Measurements from ENCODE around the gene SNAP29. TPM values are rescaled to one million over a fixed set of nuclear protein-coding genes. Genes with fewer than 3 reads are reported as not detected.
"Not testable (repeated sequence)": the region's sequence is repeated elsewhere in the genome, so short reads cannot be mapped to it uniquely, and the experiment has no call there.

The SNAP29 gene
- total and polyA plus RNA-seq, 8 donors = 6.6 to 16.1 (median 11.7) TPM

DNA sequence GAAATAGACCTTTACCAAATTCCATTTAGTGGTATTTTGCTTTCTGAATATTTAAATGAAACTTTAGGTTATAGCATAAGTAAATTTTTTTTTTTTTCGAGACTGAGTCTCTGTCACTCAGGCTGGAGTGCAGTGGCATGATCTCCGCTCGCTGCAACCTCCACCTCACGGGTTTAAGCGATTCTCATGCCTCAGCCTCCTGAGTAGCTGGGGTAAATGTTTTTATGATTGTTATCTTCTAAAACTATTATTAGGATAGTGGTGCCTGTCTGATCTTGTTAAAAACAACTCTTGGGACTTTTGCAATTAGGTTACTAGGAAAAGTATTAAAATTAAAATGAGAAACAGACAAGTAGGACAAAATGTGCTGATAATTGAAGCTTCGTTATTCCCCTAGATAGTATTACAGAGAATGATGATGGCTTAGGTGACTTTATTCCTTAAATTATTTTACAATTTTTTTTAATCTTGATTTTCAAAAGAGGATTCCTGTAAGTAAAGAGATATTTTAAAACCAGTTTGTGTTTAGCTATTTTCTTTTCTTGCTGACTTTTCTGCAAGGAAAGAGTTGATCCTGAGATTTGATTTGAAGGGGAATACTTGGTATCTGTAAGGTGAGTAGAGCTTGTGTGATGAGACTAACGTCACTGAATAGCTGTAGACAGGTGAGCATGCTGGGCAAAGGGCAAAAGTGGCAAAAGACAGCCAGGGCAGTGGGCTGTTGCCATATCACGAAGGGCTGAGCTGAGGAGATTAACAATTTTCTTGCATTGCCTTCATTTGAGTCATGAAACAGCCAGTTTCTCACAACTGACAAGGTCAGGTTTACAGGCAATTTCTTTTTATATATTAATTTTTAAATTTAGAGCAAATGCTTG lies 79.2 kb downstream of the SNAP29 start:
- H3K4me1 ChIP-seq = peaks cover 25 to 37% (median 25%) of the 10 kb centered on the region in 3 donors

GRCh38 chr22:20939457-20940185 lies 80.8 kb downstream of the SNAP29 start:
- H3K4me3 ChIP-seq; H3K27me3 ChIP-seq; H3K27ac ChIP-seq; H3K9me3 ChIP-seq; intact Hi-C loops (cut with DNase I); ATAC-seq; FAIRE-seq; H3K36me3 ChIP-seq: not testable (repeated sequence)
- WGBS, 2 donors = 94 to 96% methylated on average over 14 of the region's 14 CpGs
- DNase-seq = peak in 2 of 6 donors; percentile 9 to 27
- H3K4me1 ChIP-seq = peaks cover 25 to 37% (median 25%) of the 10 kb centered on the region in 3 donors

More for the DNA sequence above, 79.2 kb downstream of the SNAP29 start:
- FAIRE-seq (no peak), ATAC-seq (peak in 2 of 4 donors; percentile 10 to 13), DNase-seq (peak in 1 of 6 donors; percentile 12)
- Histone ChIP-seq H3K9me3 (no peaks in the 10 kb centered on the region), H3K27me3 (no peaks in the 10 kb centered on the region), H3K4me3 (no peak overlapping the region), H3K36me3 (peaks cover 0 to 11% (median 6%) of the 10 kb centered on the region in 3 donors), H3K27ac (no peak overlapping the region)
- TF ChIP-seq, protein P1, sequence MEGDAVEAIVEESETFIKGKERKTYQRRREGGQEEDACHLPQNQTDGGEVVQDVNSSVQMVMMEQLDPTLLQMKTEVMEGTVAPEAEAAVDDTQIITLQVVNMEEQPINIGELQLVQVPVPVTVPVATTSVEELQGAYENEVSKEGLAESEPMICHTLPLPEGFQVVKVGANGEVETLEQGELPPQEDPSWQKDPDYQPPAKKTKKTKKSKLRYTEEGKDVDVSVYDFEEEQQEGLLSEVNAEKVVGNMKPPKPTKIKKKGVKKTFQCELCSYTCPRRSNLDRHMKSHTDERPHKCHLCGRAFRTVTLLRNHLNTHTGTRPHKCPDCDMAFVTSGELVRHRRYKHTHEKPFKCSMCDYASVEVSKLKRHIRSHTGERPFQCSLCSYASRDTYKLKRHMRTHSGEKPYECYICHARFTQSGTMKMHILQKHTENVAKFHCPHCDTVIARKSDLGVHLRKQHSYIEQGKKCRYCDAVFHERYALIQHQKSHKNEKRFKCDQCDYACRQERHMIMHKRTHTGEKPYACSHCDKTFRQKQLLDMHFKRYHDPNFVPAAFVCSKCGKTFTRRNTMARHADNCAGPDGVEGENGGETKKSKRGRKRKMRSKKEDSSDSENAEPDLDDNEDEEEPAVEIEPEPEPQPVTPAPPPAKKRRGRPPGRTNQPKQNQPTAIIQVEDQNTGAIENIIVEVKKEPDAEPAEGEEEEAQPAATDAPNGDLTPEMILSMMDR (IDR thresholded peaks at IDR 0.05) = no peak
- intact Hi-C loops (cut with DNase I) = no loop called here
- WGBS, 2 donors = 58 to 61% methylated on average over 8 of the region's 8 CpGs

DNA sequence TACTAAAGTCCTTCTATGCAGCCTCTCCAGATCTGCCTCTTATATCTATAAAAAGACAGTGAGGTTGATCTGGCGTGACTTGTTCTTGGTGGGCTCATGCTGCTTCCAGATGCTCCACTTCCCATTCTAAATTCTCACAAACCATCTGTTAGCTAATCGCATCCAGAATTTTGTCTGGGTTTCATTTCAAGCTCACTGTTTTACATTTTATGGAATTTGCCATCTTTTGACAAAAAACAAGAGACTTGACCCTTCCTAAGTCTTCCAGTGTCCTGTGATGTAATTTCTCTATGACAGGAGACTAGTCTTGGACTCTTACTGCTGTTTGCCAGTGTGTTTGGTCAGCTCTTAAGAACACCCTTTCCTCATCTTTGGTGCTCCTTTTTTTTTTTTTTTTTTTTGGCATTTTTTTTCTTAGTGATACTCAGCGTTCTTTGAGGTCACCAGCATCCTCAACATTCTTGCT lies 81.4 kb downstream of the SNAP29 start:
- ATAC-seq = no peak
- Histone ChIP-seq H3K36me3 (peaks cover 0 to 2% (median 0%) of the 10 kb centered on the region in 3 donors), H3K27me3 (no peaks in the 10 kb centered on the region), H3K27ac (no peak overlapping the region), H3K4me3 (no peak overlapping the region), H3K4me1 (peaks cover 25 to 37% (median 25%) of the 10 kb centered on the region in 3 donors), H3K9me3 (no peaks in the 10 kb centered on the region)
- TF ChIP-seq, protein P1 (IDR thresholded peaks at IDR 0.05) = no peak
- 60 to 69% methylated on average over 3 of the region's 3 CpGs for WGBS, 2 donors
- DNase-seq = no peak
- intact Hi-C loops (cut with DNase I) = no loop called here
- no peak for FAIRE-seq

Other genes with a start within 250 kb of the SNAP29 start
- under 1 TPM in 5 of 6 donors, not detected in 1; 0.09 to 0.35 (median 0.12) TPM for gene SERPIND1, start 84.9 kb upstream of the SNAP29 start, total RNA-seq
- gene SERPIND1, start 84.9 kb upstream of the SNAP29 start, polyA plus RNA-seq = under 1 TPM; 0.21 to 0.30 TPM
- gene PI4KA, start 196 bp upstream of the SNAP29 start, total RNA-seq = 10 to 100 TPM; 23.6 to 45.2 (median 31.4) TPM
- 10 to 100 TPM; 36.9 to 46.6 TPM for gene PI4KA, start 196 bp upstream of the SNAP29 start, polyA plus RNA-seq
- 10 to 100 TPM; 15.8 to 29.4 (median 20.9) TPM for gene CRKL, start 58.4 kb downstream of the SNAP29 start, total RNA-seq
- gene CRKL, start 58.4 kb downstream of the SNAP29 start, polyA plus RNA-seq = 10 to 100 TPM in 1 of 2 donors, 1 to 10 TPM in 1; 9.1 to 13.3 TPM
- gene AIFM3, start 108.2 kb downstream of the SNAP29 start, total RNA-seq = 1 to 10 TPM in 4 of 6 donors, under 1 TPM in 2; 0.63 to 2.3 (median 1.1) TPM
- gene AIFM3, start 108.2 kb downstream of the SNAP29 start, polyA plus RNA-seq = 1 to 10 TPM; 1.4 to 4.5 TPM
- gene LZTR1, start 123.3 kb downstream of the SNAP29 start, total RNA-seq = 10 to 100 TPM; 15.0 to 42.0 (median 21.8) TPM
- gene LZTR1, start 123.3 kb downstream of the SNAP29 start, polyA plus RNA-seq = 10 to 100 TPM; 53.4 to 56.2 TPM
- 10 to 100 TPM in 5 of 6 donors, 1 to 10 TPM in 1; 9.0 to 16.0 (median 13.0) TPM for gene THAP7, start 143.1 kb downstream of the SNAP29 start, total RNA-seq
- gene THAP7, start 143.1 kb downstream of the SNAP29 start, polyA plus RNA-seq = 10 to 100 TPM; 52.1 to 54.9 TPM
- under 1 TPM in 5 of 6 donors, not detected in 1; 0.09 to 0.40 (median 0.37) TPM for gene P2RX6, start 156.2 kb downstream of the SNAP29 start, total RNA-seq
- 1 to 10 TPM in 1 of 2 donors, under 1 TPM in 1; 0.57 to 2.9 TPM for gene P2RX6, start 156.2 kb downstream of the SNAP29 start, polyA plus RNA-seq
- gene SLC7A4, start 173.6 kb downstream of the SNAP29 start, total RNA-seq = under 1 TPM in 5 of 6 donors, not detected in 1; 0.09 to 0.28 (median 0.18) TPM
- gene SLC7A4, start 173.6 kb downstream of the SNAP29 start, polyA plus RNA-seq = 1 to 10 TPM in 1 of 2 donors, under 1 TPM in 1; 0.68 to 1.4 TPM
- not detected for gene LRRC74B, start 186.9 kb downstream of the SNAP29 start, total RNA-seq
- gene LRRC74B, start 186.9 kb downstream of the SNAP29 start, polyA plus RNA-seq = under 1 TPM in 1 of 2 donors, not detected in 1; 0.05 TPM

Data from pancreas (tissue), 10 donors.